Neural cell (in vitro differentiated cells): ENCODE data around the gene LRCOL1. TPM values are rescaled to one million over a fixed set of nuclear protein-coding genes. Genes with fewer than 3 reads are reported as not detected.

Experiments
- H2AFZ ChIP-seq: fragments of 200-600, 300-800 bp; sonication (generic), shearing (Covaris generic); 2 replicates; pipeline ENCODE4 v1.6.0; 2014; ENCODE audit warnings: low read depth, mild to moderate bottlenecking, antibody characterized with exemption, low read length, moderate library complexity
- H3F3A ChIP-seq: fragments of 200-600 bp; shearing (Covaris generic); 2 replicates; pipeline ENCODE4 v1.6.1; 2016; ENCODE audit warnings: mild to moderate bottlenecking, moderate library complexity, mixed read lengths, antibody characterized with exemption, low read length; ENCODE audit not compliant: insufficient read depth, poor library complexity, severe bottlenecking
- H3K27ac ChIP-seq: fragments of 200-600, 300-800 bp; sonication (generic), shearing (Covaris generic); 2 replicates; pipeline ENCODE4 v1.5.1; 2014; ENCODE audit warnings: mild to moderate bottlenecking, low read length, moderate library complexity
- H3K27me3 ChIP-seq: fragments of 300-800, 200-600 bp; sonication (generic), shearing (Covaris generic); 2 replicates; pipeline ENCODE4 v1.6.0; 2014; ENCODE audit warnings: mild to moderate bottlenecking, low read depth, low read length, moderate library complexity; ENCODE audit not compliant: insufficient read depth
- H3K36me3 ChIP-seq: fragments of 300-800, 200-600 bp; sonication (generic), shearing (Covaris generic); 2 replicates; pipeline ENCODE4 v1.5.1; 2014; ENCODE audit warnings: mild to moderate bottlenecking, antibody characterized with exemption, low read length, moderate library complexity; ENCODE audit not compliant: insufficient read depth
- H3K4me2 ChIP-seq: fragments of 300-800, 200-600 bp; sonication (generic), shearing (Covaris generic); 2 replicates; pipeline ENCODE4 v1.6.0; 2014; ENCODE audit warnings: mild to moderate bottlenecking, low read length
- H3K4me3 ChIP-seq: fragments of 300-800, 200-600 bp; sonication (generic), shearing (Covaris generic); 2 replicates; pipeline ENCODE4 v1.5.1; 2014; ENCODE audit warnings: mild to moderate bottlenecking, low read length, moderate library complexity
- H3K79me2 ChIP-seq: fragments of 200-600 bp; shearing (Covaris generic); replicated peaks from 2 replicates; pipeline ENCODE4 v1.6.0; 2014; ENCODE audit warnings: mild to moderate bottlenecking, low read length, moderate library complexity; ENCODE audit not compliant: insufficient read depth
- H3K9ac ChIP-seq: fragments of 300-800, 200-600 bp; sonication (generic), shearing (Covaris generic); 2 replicates; pipeline ENCODE4 v1.6.1; 2016; ENCODE audit warnings: mild to moderate bottlenecking, low read length, mixed read lengths
- H3K9me2 ChIP-seq: fragments of 200-600 bp; shearing (Covaris generic); 2 replicates; pipeline ENCODE4 v1.6.1; 2016; ENCODE audit warnings: mild to moderate bottlenecking, low read length, mixed read lengths; ENCODE audit not compliant: insufficient read depth
- H3K9me3 ChIP-seq: fragments of 200-600, 300-800 bp; sonication (generic), shearing (Covaris generic); 2 replicates; pipeline ENCODE4 v1.6.1; 2016; ENCODE audit warnings: mild to moderate bottlenecking, mixed run types, low read length, moderate library complexity, mixed read lengths
- H4K20me1 ChIP-seq: fragments of 200-600 bp; shearing (Covaris generic); 2 replicates; pipeline ENCODE4 v1.6.1; 2016; ENCODE audit warnings: mild to moderate bottlenecking, mixed run types; ENCODE audit not compliant: insufficient read depth
- CTCF ChIP-seq: fragments of 450-650 bp; IDR thresholded peaks from 2 replicates; pipeline ENCODE4 v1.5.1; 2014; ENCODE audit warnings: antibody characterized with exemption, mild to moderate bottlenecking, moderate library complexity; ENCODE audit not compliant: poor library complexity, severe bottlenecking
- EP300 ChIP-seq: fragments of 450-650 bp; conservative IDR thresholded peaks from 2 replicates; pipeline ENCODE4 v1.6.1; 2014; ENCODE audit warnings: antibody characterized with exemption, mild to moderate bottlenecking, moderate library complexity; ENCODE audit not compliant: poor library complexity, severe bottlenecking
- EZH2 ChIP-seq: fragments of 200-600, 300-800 bp; shearing (Covaris generic), sonication (generic); IDR thresholded peaks from 2 replicates; pipeline ENCODE4 v1.6.1; 2014; ENCODE audit warnings: antibody characterized with exemption, low read length, borderline replicate concordance, mild to moderate bottlenecking; ENCODE audit not compliant: insufficient read depth, poor library complexity, severe bottlenecking
- MXI1 ChIP-seq: fragments of 450-650 bp; conservative IDR thresholded peaks from 2 replicates; pipeline ENCODE4 v1.6.1; 2014; ENCODE audit warnings: antibody characterized with exemption, mild to moderate bottlenecking; ENCODE audit not compliant: poor library complexity, severe bottlenecking
- POLR2AphosphoS5 ChIP-seq: IDR thresholded peaks from 2 replicates; pipeline ENCODE4 v1.6.1; 2012
- RAD21 ChIP-seq: fragments of 450-650 bp; conservative IDR thresholded peaks from 2 replicates; pipeline ENCODE4 v1.6.1; 2014; ENCODE audit warnings: antibody characterized with exemption, mild to moderate bottlenecking, moderate library complexity
- REST ChIP-seq: IDR thresholded peaks from 2 replicates; pipeline ENCODE4 v1.6.1; 2012; ENCODE audit warnings: borderline replicate concordance
- SMC3 ChIP-seq: fragments of 450-650 bp; conservative IDR thresholded peaks from 2 replicates; pipeline ENCODE4 v1.6.1; 2014; ENCODE audit warnings: antibody characterized with exemption, mild to moderate bottlenecking, moderate library complexity; ENCODE audit not compliant: poor library complexity
- TAF1 ChIP-seq: IDR thresholded peaks from 2 replicates; pipeline ENCODE4 v1.6.1; 2012; ENCODE audit warnings: low read depth
- polyA plus RNA-seq: library from polyadenylated mRNA; depleted of rRNA; stranded (reverse); fragments of >200 nt; gene quantifications from 2 replicates; pipeline ENCODE4 v1.2.3, GENCODE V29; 2014

Gene LRCOL1
- polyA plus RNA-seq, 1 donor from 2014 or later: not detected

- no peaks in the 10 kb centered on the region for H3K9me3 ChIP-seq
- H3K36me3 ChIP-seq: no peaks in the 10 kb centered on the region
- no peak overlapping the region for H3K4me2 ChIP-seq
- TF ChIP-seq CTCF: no peak
- TF ChIP-seq EP300: no peak
- no peak for TF ChIP-seq TAF1
- no peak for TF ChIP-seq EZH2
- TF ChIP-seq POLR2AphosphoS5: no peak
- TF ChIP-seq REST: no peak
- TF ChIP-seq MXI1: no peak
- TF ChIP-seq RAD21: no peak
- no peak for TF ChIP-seq SMC3
- H3K27ac ChIP-seq: no peak overlapping the region
- no peaks in the 10 kb centered on the region for H3K9me2 ChIP-seq
- H3K27me3 ChIP-seq: no peaks in the 10 kb centered on the region
- no peaks in the 10 kb centered on the region for H3K79me2 ChIP-seq
- H4K20me1 ChIP-seq: no peaks in the 10 kb centered on the region
- H2AFZ ChIP-seq: no peak overlapping the region
- no peaks in the 10 kb centered on the region for H3F3A ChIP-seq
- no peak overlapping the region for H3K9ac ChIP-seq
- no peak overlapping the region for H3K4me3 ChIP-seq
Observed at GRCh38 chr12:132625731-132626430, 15.5 kb upstream of the LRCOL1 start.

- H3K9ac ChIP-seq: no peak overlapping the region
- no peak overlapping the region for H3K4me3 ChIP-seq
- no peaks in the 10 kb centered on the region for H3K9me3 ChIP-seq
- no peak overlapping the region for H3K27ac ChIP-seq
- no peaks in the 10 kb centered on the region for H3K27me3 ChIP-seq
- no peaks in the 10 kb centered on the region for H3K9me2 ChIP-seq
- no peak overlapping the region for H3K4me2 ChIP-seq
- H4K20me1 ChIP-seq: no peaks in the 10 kb centered on the region
- no peak overlapping the region for H2AFZ ChIP-seq
- H3K79me2 ChIP-seq: no peaks in the 10 kb centered on the region
- TF ChIP-seq TAF1: no peak
- no peaks in the 10 kb centered on the region for H3K36me3 ChIP-seq
- H3F3A ChIP-seq: no peaks in the 10 kb centered on the region
Observed at GRCh38 chr12:132624910-132625630, 14.7 kb upstream of the LRCOL1 start.
